GM23338 (cell line): ENCODE data around the gene DYNLT2. TPM values are rescaled to one million over a fixed set of nuclear protein-coding genes. Genes with fewer than 3 reads are reported as not detected.

Experiments used
- ATAC-seq: fragments of 200-7000 bp; cut with Tn5 transposase; 3 replicates; pipeline ENCODE4 v1.9.1; 2020
- DNase-seq: peaks from one replicate; pipeline ENCODE4 v3.0.0-alpha.2; 2015; ENCODE audit warnings: low spot score
- H2AFZ ChIP-seq: fragments of 200-600 bp; sonication (generic); 2 replicates; pipeline ENCODE4 v1.8.0; 2016; ENCODE audit warnings: antibody characterized with exemption, mild to moderate bottlenecking, moderate library complexity
- H3F3A ChIP-seq: fragments of 200-600 bp; sonication (generic); replicated peaks from 2 replicates; pipeline ENCODE4 v1.8.0; 2017; ENCODE audit warnings: antibody characterized with exemption, mixed run types, low read depth
- H3K27ac ChIP-seq: fragments of 200-600 bp; sonication (generic); 2 replicates; pipeline ENCODE4 v1.6.1; 2016; ENCODE audit warnings: low read depth
- H3K27me3 ChIP-seq: fragments of 200-600 bp; sonication (generic); 2 replicates; pipeline ENCODE4 v1.8.0; 2016; ENCODE audit warnings: mild to moderate bottlenecking, mixed run types, moderate library complexity; ENCODE audit not compliant: insufficient read depth
- H3K36me3 ChIP-seq: fragments of 200-600 bp; sonication (generic); 2 replicates; pipeline ENCODE4 v1.8.0; 2016; ENCODE audit warnings: mild to moderate bottlenecking; ENCODE audit not compliant: insufficient read depth
- H3K4me1 ChIP-seq: fragments of 200-600 bp; sonication (generic); 2 replicates; pipeline ENCODE4 v1.8.0; 2016; ENCODE audit warnings: mild to moderate bottlenecking, moderate library complexity; ENCODE audit not compliant: insufficient read depth
- H3K4me2 ChIP-seq: fragments of 200-600 bp; sonication (generic); 2 replicates; pipeline ENCODE4 v1.7.1; 2017; ENCODE audit warnings: mixed run types
- H3K4me3 ChIP-seq: fragments of 200-600 bp; sonication (generic); 2 replicates; pipeline ENCODE4 v1.6.1; 2016; ENCODE audit warnings: mixed run types
- H3K79me2 ChIP-seq: fragments of 200-600 bp; sonication (generic); replicated peaks from 2 replicates; pipeline ENCODE4 v1.8.0; 2017; ENCODE audit warnings: mild to moderate bottlenecking; ENCODE audit not compliant: insufficient read depth
- H3K9me2 ChIP-seq: fragments of 200-600 bp; sonication (generic); 2 replicates; pipeline ENCODE4 v1.8.0; 2017; ENCODE audit not compliant: insufficient read depth
- H4K20me1 ChIP-seq: fragments of 200-600 bp; sonication (generic); replicated peaks from 2 replicates; pipeline ENCODE4 v1.8.0; 2017; ENCODE audit warnings: mild to moderate bottlenecking; ENCODE audit not compliant: insufficient read depth
- H3K27ac Mint-ChIP-seq: 2 replicates; pipeline ENCODE4 v1.8.0; 2020; ENCODE audit warnings: inconsistent platforms, mild to moderate bottlenecking, moderate library complexity, mixed read lengths
- H3K27me3 Mint-ChIP-seq: 3 replicates; pipeline ENCODE4 v1.8.0; 2022; ENCODE audit warnings: low read depth, mild to moderate bottlenecking, moderate library complexity, mixed read lengths, inconsistent platforms; ENCODE audit not compliant: insufficient read depth, poor library complexity
- H3K36me3 Mint-ChIP-seq: 3 replicates; pipeline ENCODE4 v1.8.0; 2021; ENCODE audit warnings: low read depth, mild to moderate bottlenecking, inconsistent platforms, moderate library complexity, mixed read lengths
- H3K4me1 Mint-ChIP-seq: 3 replicates; pipeline ENCODE4 v1.8.0; 2020; ENCODE audit warnings: mild to moderate bottlenecking, inconsistent platforms, mixed read lengths
- H3K4me3 Mint-ChIP-seq: 3 replicates; pipeline ENCODE4 v1.8.0; 2021; ENCODE audit warnings: moderate library complexity, mild to moderate bottlenecking, inconsistent platforms, mixed read lengths
- H3K9me3 Mint-ChIP-seq: 3 replicates; pipeline ENCODE4 v1.8.0; 2020; ENCODE audit warnings: moderate library complexity, mild to moderate bottlenecking, inconsistent platforms, mixed read lengths
- JUNB ChIP-seq: IDR thresholded peaks from one replicate; pipeline ENCODE4 v1.6.1; 2016; ENCODE audit warnings: antibody characterized with exemption; ENCODE audit not compliant: unreplicated experiment
- polyA plus RNA-seq: library from polyadenylated mRNA; unstranded; fragments of >200 nt; fragmentation: Nextera tagmentation; extraction: Ambion mirVana; gene quantifications from 2 replicates; pipeline ENCODE4 v1.2.1, GENCODE V29; 2016
- total RNA-seq: library from RNA; depleted of rRNA; stranded (reverse); fragments of >200 nt; shearing (Covaris generic); gene quantifications from 2 replicates; pipeline ENCODE4 v1.2.3, GENCODE V29; 2014
- TF ChIP-seq, protein P1 (sequence below): fragments of 250-450 bp; sonication (Bioruptor Pico); IDR thresholded peaks from 2 replicates; pipeline ENCODE4 v1.5.0; 2020; ENCODE audit warnings: mild to moderate bottlenecking, moderate library complexity
- TF ChIP-seq, protein P2 (sequence below), 2 experiments: fragments of 200-600 bp in 1 of 2; sonication (generic) in 1 of 2; conservative IDR thresholded peaks; 2 replicates each; pipeline versions ENCODE4 v1.5.1 to v1.6.1; 2016 to 2017; ENCODE audit warnings: antibody characterized with exemption in 2 of 2, low read depth in 2 of 2, mild to moderate bottlenecking in 2 of 2, moderate library complexity in 1 of 2

Gene DYNLT2
- total and polyA plus RNA-seq, 2 experiments from 2014 or later: 2.8 to 4.4 TPM

DNA sequence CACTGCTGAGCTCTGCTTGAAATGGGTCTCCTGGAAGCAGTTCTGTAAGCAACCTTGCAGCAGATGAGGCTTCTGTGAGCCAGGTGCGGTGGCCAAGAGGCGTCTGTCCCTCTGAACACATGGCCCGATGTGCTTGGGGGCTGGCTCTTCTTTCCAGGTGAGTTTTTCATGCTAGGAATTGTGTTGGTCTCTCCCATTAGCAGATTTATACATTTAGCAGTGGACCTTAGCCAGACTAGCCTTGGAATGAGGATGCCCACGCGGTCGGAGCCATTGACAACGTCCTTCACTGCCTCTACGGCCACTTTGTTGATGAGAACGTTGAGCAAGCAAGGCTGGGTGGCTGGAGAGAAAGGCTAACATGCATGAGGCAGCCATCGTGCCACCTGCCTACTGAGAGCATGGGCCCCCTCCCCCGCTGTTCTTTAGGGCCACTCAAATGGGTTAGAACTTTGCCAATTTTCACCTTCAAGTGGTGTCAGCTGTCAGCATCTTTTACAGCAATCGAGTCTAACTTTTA lies 33.5 kb upstream of the DYNLT2 start:
- no peak overlapping the region for H2AFZ ChIP-seq
- ATAC-seq: no peak
- no peak overlapping the region for H3K4me2 ChIP-seq
- H4K20me1 ChIP-seq: no peaks in the 10 kb centered on the region
- no peak overlapping the region for H3K27ac Mint-ChIP-seq
- no peak for DNase-seq
- no peak overlapping the region for H3K27ac ChIP-seq
- peaks cover 26% of the 10 kb centered on the region for H3K36me3 Mint-ChIP-seq
- peaks cover 13% of the 10 kb centered on the region for H3K27me3 Mint-ChIP-seq
- H3F3A ChIP-seq: no peaks in the 10 kb centered on the region
- no peaks in the 10 kb centered on the region for H3K36me3 ChIP-seq
- H3K4me1 ChIP-seq: no peaks in the 10 kb centered on the region
- no peak overlapping the region for H3K4me3 Mint-ChIP-seq
- no peaks in the 10 kb centered on the region; the same call in 2 of the 3 replicates for H3K9me3 Mint-ChIP-seq
- peaks cover 6% of the 10 kb centered on the region for H3K4me1 Mint-ChIP-seq
- H3K27me3 ChIP-seq: no peaks in the 10 kb centered on the region
- H3K79me2 ChIP-seq: no peaks in the 10 kb centered on the region
- TF ChIP-seq, protein P1, sequence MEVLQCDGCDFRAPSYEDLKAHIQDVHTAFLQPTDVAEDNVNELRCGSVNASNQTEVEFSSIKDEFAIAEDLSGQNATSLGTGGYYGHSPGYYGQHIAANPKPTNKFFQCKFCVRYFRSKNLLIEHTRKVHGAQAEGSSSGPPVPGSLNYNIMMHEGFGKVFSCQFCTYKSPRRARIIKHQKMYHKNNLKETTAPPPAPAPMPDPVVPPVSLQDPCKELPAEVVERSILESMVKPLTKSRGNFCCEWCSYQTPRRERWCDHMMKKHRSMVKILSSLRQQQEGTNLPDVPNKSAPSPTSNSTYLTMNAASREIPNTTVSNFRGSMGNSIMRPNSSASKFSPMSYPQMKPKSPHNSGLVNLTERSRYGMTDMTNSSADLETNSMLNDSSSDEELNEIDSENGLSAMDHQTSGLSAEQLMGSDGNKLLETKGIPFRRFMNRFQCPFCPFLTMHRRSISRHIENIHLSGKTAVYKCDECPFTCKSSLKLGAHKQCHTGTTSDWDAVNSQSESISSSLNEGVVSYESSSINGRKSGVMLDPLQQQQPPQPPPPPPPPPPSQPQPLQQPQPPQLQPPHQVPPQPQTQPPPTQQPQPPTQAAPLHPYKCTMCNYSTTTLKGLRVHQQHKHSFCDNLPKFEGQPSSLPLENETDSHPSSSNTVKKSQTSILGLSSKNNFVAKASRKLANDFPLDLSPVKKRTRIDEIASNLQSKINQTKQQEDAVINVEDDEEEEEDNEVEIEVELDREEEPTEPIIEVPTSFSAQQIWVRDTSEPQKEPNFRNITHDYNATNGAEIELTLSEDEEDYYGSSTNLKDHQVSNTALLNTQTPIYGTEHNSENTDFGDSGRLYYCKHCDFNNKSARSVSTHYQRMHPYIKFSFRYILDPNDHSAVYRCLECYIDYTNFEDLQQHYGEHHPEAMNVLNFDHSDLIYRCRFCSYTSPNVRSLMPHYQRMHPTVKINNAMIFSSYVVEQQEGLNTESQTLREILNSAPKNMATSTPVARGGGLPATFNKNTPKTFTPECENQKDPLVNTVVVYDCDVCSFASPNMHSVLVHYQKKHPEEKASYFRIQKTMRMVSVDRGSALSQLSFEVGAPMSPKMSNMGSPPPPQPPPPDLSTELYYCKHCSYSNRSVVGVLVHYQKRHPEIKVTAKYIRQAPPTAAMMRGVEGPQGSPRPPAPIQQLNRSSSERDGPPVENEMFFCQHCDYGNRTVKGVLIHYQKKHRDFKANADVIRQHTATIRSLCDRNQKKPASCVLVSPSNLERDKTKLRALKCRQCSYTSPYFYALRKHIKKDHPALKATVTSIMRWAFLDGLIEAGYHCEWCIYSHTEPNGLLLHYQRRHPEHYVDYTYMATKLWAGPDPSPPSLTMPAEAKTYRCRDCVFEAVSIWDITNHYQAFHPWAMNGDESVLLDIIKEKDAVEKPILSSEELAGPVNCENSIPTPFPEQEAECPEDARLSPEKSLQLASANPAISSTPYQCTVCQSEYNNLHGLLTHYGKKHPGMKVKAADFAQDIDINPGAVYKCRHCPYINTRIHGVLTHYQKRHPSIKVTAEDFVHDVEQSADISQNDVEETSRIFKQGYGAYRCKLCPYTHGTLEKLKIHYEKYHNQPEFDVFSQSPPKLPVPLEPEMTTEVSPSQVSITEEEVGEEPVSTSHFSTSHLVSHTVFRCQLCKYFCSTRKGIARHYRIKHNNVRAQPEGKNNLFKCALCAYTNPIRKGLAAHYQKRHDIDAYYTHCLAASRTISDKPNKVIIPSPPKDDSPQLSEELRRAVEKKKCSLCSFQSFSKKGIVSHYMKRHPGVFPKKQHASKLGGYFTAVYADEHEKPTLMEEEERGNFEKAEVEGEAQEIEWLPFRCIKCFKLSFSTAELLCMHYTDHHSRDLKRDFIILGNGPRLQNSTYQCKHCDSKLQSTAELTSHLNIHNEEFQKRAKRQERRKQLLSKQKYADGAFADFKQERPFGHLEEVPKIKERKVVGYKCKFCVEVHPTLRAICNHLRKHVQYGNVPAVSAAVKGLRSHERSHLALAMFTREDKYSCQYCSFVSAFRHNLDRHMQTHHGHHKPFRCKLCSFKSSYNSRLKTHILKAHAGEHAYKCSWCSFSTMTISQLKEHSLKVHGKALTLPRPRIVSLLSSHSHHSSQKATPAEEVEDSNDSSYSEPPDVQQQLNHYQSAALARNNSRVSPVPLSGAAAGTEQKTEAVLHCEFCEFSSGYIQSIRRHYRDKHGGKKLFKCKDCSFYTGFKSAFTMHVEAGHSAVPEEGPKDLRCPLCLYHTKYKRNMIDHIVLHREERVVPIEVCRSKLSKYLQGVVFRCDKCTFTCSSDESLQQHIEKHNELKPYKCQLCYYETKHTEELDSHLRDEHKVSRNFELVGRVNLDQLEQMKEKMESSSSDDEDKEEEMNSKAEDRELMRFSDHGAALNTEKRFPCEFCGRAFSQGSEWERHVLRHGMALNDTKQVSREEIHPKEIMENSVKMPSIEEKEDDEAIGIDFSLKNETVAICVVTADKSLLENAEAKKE (CRISPR knock-in tag): no peak
- TF ChIP-seq JUNB: no peak
- TF ChIP-seq, protein P2, sequence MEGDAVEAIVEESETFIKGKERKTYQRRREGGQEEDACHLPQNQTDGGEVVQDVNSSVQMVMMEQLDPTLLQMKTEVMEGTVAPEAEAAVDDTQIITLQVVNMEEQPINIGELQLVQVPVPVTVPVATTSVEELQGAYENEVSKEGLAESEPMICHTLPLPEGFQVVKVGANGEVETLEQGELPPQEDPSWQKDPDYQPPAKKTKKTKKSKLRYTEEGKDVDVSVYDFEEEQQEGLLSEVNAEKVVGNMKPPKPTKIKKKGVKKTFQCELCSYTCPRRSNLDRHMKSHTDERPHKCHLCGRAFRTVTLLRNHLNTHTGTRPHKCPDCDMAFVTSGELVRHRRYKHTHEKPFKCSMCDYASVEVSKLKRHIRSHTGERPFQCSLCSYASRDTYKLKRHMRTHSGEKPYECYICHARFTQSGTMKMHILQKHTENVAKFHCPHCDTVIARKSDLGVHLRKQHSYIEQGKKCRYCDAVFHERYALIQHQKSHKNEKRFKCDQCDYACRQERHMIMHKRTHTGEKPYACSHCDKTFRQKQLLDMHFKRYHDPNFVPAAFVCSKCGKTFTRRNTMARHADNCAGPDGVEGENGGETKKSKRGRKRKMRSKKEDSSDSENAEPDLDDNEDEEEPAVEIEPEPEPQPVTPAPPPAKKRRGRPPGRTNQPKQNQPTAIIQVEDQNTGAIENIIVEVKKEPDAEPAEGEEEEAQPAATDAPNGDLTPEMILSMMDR (conservative IDR thresholded peaks at IDR 0.05; ENCODE audit: low read depth in 2 of 2): no peak
- no peaks in the 10 kb centered on the region for H3K9me2 ChIP-seq
- no peak overlapping the region for H3K4me3 ChIP-seq
